ENCODE data around the gene TIMM17A.

The TIMM17A gene

DNA sequence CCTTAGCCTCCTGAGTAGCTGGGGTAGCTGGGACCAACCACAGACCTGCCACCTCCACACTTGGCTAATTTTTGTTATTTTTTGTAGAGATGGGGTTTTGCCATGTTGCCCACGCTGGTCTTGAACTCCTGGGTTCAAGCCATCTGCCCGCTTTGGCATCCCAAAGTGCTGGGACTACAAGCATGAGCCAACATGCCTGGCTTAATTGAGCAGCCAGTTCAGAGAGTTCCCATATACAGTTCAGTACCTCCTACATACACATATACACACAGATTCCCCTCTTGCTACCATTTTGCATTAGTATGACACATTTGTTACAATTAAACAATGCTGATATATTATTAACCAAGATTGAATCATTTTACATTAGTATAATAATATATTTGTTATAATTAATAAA, 30.1 kb downstream of the TIMM17A start:
- DNase-seq: no peak

DNA sequence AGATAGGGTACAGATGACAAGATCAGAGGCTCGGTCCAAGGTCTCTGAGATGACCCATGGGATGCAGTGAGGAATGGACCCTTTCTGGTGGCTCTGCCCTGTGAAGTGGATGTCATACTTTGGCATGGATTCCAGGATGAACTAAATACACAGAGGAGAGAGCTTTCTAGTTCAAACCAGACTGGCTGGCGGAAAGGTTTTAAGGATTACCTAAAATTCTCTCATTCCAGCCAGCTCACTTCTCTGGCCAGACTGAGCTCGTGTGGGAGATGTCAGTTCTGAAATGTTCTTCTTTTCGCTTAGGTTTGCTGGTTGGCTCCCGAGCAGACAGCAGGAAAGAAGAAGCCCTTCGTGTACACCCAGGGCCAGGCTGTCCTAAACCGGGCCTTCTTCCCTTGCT, 33.3 kb downstream of the TIMM17A start:
- no peak for DNase-seq

DNA sequence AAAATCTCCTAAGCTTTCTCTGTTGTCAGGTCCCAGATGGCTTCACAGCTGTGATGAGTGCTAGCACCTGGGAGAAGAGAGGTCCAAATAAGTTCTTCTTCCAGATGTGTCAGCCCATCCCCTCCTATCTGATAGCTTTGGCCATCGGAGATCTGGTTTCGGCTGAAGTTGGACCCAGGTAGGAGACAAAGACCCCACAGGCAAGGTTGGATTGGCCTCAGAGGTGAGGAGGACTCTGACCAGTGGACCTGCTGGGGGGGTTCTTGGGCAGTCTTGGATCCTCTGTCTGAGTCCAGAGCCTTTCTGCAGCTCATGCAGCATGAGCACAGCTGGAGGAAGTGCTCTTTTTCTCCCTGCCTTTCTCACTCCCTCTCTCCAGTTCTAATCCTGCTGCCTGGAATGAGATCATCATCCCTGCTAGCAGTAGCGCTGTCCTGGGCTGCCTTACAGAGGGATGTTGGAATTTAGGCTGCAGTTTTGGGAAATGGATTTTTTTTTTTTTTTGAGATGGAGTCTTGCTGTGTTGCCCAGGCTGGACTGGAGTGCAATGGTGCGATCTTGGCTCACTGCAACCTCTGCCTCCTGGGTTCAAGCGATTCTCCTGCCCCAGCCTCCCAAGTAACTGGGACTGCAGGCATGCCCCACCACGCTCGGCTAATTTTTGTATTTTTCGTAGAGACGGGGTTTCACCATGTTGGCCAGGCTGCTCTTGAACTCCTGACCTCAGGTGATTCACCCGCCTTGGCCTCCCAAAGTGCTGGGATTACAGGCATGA, 34.2 kb downstream of the TIMM17A start:
- DNase-seq: no peak

DNA sequence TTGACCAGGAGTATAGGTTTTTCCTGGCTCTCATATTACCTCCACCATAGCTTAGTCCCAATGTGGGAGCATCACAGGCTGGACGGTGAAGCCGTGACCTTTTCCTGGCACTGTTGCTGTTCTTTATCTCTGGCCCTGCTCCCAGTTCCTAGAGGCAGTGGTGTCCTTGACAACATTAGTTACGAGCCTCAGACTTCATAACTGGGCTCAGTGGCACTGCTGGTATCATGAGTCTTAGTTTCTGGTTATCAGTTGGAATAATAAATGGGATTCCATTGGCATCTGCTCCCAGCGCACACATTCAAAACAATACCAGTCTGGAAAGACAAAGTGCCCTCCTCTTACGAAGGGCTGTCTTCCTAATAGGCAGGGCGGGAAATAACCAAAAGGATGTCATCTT, 35.1 kb downstream of the TIMM17A start:
- no peak for DNase-seq

DNA sequence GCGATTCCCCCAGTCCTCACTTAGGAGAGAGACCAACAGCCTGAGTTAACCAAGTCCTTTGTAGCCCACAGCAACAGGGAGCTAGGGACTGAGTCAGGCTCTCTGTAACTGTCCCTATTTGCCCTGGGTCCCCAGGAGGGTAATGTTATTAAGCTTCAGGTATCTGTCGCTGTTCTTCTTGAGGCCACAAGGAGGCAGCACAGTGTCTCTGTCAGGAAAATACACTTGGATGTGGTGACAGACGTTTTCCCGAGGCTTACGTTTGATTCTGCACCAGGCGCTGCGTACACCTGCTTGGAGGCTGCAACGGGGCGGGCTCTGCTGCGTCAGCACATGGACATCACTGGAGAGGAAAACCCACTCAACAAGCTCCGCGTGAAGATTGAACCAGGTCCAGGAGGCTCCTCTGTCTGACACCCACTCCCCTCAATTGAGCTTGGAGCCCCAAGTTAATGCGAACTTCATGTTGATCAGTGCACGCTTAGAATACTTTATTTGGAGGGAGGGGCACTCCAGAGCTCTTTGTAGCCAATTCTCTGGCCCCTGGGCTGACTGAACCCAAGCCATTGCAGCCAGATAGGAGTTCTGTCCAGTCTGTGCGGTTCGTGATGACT, 44.4 kb downstream of the TIMM17A start:
- DNase-seq: peak; percentile 60

DNA sequence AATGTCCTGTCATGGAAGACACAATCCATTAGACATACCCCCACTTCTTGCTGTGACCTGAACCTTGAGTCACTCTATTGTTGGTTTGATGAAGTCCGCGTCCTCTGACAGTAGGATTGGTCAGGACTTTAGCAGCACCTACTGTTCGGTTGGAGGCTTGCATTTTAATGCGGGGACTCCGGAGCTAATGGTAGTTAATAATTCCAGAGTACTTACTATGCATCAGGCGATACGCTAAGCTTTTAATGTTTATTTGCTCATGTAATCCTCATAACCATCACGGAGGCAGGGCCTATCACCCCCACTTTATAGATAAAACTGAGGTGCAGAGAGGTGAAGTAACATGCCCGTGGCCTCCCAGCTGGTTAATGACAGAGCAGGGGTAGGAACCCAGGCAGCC, 47.2 kb downstream of the TIMM17A start:
- no peak for DNase-seq

DNA sequence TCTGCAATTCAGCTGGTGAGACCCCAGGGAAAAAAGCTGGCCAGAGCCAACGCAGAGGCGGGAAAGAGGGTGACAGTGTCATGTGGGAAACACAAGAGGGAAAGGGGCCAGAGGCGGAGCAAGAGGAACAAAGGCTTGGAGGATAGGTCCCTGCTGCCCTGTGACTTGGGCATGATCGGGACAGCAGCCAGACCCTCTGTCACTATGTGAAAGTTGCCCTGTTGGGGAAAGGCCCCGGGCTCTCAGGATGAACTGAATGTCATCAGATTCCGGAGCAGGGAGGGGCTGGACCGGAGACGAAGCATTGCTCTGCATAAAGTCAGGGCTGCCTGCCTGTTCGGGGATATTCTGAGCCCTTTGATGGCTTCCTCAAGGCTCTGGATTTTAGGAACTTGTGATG, 49.4 kb downstream of the TIMM17A start:
- DNase-seq: no peak

DNA sequence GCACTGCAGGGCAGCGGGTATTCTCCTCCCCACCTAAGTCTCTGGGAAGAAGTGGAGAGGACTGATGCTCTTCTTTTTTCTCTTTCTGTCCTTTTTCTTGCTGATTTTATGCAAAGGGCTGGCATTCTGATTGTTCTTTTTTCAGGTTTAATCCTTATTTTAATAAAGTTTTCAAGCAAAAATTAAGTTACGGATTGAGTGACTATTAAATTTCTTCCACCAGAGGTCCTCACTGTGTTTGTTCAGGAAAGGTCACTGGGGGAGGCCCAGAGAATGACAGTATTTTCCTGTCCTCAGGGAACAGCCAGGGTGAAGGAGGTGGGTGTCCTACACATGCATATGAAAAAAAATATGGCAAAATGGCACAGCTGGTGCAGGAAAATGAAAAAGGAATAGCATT, 50.7 kb downstream of the TIMM17A start:
- DNase-seq: no peak

DNA sequence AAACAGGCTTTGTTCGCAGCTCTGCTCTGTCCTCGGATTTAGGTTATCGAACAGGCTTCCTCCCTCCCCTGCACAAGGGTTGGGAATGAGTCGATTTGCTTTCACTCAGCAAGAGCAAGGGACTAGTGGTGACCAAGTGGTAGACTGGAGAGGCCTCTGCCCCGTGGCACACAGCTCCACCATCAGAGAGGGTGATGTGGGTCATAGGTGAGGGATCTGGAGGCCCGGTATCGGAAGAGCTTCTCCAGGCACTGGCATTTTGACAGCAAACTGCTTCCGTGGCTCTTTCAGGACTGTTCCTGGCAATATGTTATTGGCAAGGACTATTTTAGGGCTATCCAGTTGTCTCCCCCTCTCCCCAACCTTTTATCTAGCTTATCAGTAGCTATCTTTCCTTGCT, 52.0 kb downstream of the TIMM17A start:
- no peak for DNase-seq

DNA sequence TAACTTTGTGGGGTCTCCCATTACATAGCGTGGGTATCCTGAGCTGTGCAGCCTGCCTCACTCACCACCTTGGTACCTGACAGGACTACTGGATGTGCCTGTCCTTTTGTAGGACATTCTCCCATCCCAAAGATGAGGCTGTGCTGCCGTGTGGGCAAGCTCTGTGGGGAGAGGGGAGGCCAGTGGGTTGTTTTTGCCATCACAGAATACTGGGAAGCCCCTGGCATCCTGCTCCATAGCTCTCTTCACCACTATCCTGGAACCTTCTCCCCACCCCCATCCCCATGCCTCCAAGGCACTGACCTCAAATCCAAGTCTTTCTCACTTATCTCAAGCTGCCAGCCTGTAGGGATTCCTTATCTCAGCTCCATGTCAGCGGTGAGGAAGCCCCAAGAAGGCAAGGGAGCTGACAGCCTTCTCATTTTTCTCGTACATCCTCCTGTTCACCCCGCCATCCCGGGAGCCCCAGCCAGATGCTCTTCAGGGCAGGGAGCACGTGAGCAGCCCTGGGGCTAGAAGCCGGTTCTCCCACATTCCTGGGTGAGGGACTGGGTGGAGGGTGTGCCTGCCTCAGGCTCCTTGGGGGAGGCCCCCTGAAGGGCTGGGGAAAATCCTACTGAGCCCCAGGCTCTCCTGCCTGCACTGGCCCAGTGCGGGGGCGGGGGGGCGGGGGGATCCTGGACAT, 52.6 kb downstream of the TIMM17A start:
- no peak for DNase-seq

DNA sequence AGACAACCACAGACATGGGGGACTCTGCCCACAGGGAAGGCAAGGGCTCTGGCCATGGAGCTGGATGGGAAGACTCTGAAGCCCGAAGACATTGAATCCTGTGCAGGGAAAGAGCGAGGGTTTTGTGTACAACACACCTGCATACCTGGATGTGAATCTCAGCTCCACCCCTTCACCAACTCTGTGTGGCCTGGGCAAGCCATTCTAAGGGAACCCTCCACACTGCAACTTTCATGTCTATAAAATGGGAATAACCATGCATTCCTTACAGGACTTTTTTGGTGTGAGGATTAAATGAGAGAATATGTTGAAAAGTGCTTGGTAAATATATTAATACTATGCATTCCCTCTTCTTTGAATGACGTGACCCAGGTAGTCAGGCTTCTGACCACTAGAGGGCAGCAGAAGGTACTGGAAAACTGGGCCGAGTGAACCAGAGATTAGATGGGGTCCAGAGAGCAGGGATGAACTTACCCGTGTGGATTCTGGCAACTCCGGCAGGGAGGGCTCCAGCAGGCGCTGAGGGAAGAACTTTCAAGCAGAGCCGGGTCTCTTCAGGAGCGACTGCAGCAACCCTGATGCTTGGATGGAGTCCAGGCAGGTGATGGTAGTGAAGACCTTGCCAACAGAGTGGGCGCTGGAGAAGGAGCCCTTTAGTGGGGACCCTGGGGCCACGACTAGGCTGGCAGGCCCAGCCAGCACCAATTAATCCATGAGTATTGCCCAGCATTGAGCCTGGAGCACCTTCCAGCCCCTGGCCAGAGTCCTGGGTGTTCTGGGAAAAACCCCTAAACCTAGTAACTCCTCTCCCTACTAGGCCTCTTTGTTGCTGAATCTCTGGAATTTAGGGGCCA, 54.2 kb downstream of the TIMM17A start:
- peak; percentile 80 for DNase-seq

DNA sequence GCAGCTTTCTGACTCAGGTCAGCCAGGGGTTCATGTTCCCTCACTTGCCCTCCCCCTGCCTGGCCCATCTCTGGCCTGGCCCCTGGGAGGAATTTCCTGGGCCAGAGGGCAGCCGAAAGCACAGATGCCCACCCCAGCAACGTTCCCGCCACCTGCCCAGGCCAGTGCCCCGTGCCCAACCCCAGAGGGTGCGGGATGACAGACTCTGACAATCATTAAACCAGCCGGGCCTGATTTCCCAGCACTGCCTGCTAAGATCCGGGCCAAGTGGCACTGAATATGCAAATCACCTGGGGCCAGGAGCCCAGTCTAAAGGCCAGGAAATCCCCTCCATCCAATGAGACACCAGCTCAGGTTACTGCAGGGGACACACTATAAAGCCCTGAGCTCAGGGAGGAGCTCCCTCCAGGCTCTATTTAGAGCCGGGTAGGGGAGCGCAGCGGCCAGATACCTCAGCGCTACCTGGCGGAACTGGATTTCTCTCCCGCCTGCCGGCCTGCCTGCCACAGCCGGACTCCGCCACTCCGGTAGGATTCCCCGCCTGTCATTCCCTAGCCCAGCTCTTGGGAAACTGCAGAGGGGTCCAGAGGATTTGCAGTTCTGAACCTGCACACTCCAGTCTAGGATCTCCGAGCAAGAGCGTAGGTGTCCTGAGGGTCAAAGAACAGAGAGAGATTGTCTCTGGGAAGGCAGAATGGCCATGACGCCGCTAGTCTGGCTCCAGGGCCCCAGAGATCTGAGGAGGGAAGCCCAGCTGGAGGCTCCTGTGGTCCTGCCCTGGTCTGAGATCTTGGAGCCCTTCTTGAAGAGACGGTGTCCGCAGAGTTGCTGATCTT, 55.1 kb downstream of the TIMM17A start, which contains the start of gene ELF3:
ELF3 (plus strand) TSS at position 408 of the 836 bp plus-strand sequence. CDS start 550 bp downstream, outside the sequence.
- DNase-seq: peak; percentile 61

DNA sequence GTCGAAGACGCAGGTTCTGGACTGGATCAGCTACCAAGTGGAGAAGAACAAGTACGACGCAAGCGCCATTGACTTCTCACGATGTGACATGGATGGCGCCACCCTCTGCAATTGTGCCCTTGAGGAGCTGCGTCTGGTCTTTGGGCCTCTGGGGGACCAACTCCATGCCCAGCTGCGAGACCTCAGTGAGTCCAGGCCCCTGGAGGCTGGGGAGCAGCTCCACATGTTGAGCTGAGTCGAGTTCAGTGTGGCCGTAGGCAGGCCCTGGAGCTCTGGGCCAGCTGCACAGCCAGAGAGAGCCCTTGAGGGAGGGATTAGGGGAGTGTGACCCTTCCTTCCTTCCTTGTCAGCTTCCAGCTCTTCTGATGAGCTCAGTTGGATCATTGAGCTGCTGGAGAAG, 56.7 kb downstream of the TIMM17A start:
- no peak for DNase-seq

DNA sequence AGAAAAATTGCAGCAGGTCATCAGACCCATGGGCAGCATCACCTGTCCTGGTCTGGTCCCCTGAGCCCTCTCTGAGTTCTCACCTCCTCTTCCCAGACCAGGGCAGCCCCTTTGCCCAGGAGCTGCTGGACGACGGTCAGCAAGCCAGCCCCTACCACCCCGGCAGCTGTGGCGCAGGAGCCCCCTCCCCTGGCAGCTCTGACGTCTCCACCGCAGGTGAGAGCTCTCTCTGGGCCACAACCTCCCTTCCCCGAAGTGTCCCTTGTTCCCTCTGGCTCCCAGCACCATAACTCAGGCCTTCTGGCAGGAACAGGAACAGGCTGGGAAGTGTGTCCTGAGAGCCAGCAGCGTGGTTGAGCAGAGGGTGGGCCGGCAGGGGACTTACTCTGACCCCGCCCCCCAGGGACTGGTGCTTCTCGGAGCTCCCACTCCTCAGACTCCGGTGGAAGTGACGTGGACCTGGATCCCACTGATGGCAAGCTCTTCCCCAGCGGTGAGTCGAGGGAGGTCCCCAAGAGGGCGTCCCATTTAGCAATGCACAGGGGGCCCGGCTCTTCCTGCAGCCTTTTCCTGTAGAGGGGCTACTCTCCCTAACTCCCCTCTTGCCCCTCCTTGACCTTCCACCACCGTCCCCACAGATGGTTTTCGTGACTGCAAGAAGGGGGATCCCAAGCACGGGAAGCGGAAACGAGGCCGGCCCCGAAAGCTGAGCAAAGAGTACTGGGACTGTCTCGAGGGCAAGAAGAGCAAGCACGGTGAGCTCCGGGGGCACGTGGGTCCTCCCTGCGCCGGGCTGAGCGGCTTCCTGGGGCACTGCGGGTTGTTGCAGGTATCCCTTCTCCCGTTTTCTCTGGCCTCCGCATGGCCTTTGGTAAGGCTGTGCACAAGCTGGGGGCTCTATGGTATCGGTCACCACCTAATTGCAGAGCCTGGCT, 57.5 kb downstream of the TIMM17A start:
- DNase-seq: no peak

DNA sequence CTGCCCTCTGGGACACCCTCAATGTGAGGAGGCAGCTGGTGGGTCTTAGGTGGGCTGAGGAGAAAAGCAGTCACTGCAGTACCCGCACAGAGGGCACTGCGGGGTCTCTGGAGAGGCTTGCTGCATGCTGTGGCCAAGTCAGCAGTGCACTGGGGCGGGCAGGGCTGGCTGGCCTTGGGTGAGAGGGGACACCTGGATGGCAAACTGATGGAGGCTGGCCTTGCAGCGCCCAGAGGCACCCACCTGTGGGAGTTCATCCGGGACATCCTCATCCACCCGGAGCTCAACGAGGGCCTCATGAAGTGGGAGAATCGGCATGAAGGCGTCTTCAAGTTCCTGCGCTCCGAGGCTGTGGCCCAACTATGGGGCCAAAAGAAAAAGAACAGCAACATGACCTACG, 58.3 kb downstream of the TIMM17A start:
- no peak for DNase-seq

DNA sequence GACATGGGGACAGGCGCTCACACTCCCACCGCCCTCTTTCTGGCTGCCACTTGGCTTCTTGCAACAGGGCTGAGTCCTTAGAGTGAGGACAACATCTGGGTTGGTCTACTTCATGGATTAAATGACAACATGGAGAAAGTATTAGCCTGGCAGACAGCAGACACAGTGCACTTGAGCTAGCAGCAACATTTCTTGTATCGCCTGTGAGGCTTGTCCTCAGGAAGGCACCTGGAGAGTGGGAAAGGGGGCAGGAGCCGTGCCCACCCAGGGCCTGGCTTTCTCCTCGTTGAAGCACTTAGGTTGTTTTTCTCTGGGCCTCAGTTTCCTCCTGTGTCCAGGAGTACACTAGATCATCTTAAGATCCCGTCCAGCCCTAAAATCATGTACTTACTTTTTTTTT, 58.8 kb downstream of the TIMM17A start:
- no peak for DNase-seq

DNA sequence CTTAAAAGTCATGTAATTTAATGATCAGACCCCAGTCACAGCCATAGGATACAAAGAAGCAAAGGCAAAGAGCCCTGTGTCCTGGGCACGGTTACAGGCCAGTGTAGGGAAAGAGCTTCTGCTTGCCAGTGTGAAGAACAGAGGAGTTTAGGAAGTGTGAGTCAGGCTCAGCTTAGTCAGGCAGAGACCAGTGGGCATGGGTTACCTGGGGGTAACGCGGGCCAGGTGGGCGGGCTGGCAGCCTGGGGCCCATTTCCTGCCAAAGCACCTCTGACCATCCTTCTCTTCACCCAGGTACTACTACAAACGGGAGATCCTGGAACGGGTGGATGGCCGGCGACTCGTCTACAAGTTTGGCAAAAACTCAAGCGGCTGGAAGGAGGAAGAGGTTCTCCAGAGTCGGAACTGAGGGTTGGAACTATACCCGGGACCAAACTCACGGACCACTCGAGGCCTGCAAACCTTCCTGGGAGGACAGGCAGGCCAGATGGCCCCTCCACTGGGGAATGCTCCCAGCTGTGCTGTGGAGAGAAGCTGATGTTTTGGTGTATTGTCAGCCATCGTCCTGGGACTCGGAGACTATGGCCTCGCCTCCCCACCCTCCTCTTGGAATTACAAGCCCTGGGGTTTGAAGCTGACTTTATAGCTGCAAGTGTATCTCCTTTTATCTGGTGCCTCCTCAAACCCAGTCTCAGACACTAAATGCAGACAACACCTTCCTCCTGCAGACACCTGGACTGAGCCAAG, 59.8 kb downstream of the TIMM17A start:
- no peak for DNase-seq

DNA sequence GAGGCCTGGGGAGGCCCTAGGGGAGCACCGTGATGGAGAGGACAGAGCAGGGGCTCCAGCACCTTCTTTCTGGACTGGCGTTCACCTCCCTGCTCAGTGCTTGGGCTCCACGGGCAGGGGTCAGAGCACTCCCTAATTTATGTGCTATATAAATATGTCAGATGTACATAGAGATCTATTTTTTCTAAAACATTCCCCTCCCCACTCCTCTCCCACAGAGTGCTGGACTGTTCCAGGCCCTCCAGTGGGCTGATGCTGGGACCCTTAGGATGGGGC, 60.3 kb downstream of the TIMM17A start:
- no peak for DNase-seq

DNA sequence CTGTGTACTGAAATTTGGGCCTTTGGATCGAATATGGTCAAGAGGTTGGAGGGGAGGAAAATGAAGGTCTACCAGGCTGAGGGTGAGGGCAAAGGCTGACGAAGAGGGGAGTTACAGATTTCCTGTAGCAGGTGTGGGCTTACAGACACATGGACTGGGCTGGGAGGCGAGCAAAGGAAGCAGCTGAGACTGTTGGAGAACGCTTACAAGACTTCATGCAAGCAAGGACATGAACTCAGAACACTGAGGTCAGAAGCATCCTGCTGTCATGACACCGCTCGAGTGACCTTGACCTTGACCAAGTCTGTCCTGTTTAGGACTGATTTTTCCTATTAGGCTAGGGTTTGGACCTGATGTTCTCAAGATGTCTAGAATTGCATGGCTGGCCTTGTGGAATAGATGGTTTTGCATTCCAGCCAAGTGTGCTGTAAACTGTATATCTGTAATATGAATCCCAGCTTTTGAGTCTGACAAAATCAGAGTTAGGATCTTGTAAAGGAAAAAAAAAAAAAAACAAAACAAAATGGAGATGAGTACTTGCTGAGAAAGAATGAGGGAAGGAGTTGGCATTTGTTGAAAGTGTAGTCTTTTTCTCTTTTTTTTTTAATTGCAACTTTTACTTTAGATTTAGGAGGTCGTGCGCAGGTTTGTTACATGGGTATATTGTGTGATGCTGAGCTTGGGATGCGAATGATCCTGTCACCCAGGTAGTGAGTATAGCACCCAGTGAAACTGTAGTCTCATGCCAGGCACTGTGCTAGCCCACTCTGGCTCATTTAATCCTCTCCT, 60.9 kb downstream of the TIMM17A start:
- DNase-seq: no peak

Measured in RPMI8226 (cell line).